Measurements from ENCODE around the gene BIN1. TPM values are rescaled to one million over a fixed set of nuclear protein-coding genes. Genes with fewer than 3 reads are reported as not detected.

The BIN1 gene
- polyA plus RNA-seq, 1 donor from 2014 or later = 61.9 TPM

- H4K20me1 ChIP-seq (ENCODE audit: insufficient read depth) = no peaks in the 10 kb centered on the region
- H2AFZ ChIP-seq (ENCODE audit: low read depth, low read length) = no peak overlapping the region
- no peak overlapping the region for H3K9ac ChIP-seq (ENCODE audit: low read length)
- H3K4me2 ChIP-seq (ENCODE audit: low read length) = no peak overlapping the region
- H3K9me2 ChIP-seq (ENCODE audit: insufficient read depth, low read length) = no peaks in the 10 kb centered on the region
- H3K36me3 ChIP-seq (ENCODE audit: insufficient read depth, low read length) = no peaks in the 10 kb centered on the region
- no peak overlapping the region for H3K4me3 ChIP-seq (ENCODE audit: low read length)
- TF ChIP-seq TAF1 (IDR thresholded peaks at IDR 0.05; ENCODE audit: low read depth) (no peak), MXI1 (conservative IDR thresholded peaks at IDR 0.05; ENCODE audit: poor library complexity, severe bottlenecking) (no peak), EZH2 (IDR thresholded peaks at IDR 0.05; ENCODE audit: borderline replicate concordance, insufficient read depth, low read length, poor library complexity, severe bottlenecking) (no peak), RAD21 (conservative IDR thresholded peaks at IDR 0.05) (no peak), SMC3 (conservative IDR thresholded peaks at IDR 0.05; ENCODE audit: poor library complexity) (no peak), REST (IDR thresholded peaks at IDR 0.05; ENCODE audit: borderline replicate concordance) (no peak), EP300 (conservative IDR thresholded peaks at IDR 0.05; ENCODE audit: poor library complexity, severe bottlenecking) (no peak), POLR2AphosphoS5 (IDR thresholded peaks at IDR 0.05) (no peak)
- TF ChIP-seq, protein P1, sequence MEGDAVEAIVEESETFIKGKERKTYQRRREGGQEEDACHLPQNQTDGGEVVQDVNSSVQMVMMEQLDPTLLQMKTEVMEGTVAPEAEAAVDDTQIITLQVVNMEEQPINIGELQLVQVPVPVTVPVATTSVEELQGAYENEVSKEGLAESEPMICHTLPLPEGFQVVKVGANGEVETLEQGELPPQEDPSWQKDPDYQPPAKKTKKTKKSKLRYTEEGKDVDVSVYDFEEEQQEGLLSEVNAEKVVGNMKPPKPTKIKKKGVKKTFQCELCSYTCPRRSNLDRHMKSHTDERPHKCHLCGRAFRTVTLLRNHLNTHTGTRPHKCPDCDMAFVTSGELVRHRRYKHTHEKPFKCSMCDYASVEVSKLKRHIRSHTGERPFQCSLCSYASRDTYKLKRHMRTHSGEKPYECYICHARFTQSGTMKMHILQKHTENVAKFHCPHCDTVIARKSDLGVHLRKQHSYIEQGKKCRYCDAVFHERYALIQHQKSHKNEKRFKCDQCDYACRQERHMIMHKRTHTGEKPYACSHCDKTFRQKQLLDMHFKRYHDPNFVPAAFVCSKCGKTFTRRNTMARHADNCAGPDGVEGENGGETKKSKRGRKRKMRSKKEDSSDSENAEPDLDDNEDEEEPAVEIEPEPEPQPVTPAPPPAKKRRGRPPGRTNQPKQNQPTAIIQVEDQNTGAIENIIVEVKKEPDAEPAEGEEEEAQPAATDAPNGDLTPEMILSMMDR (IDR thresholded peaks at IDR 0.05; ENCODE audit: poor library complexity, severe bottlenecking) = no peak
- H3K79me2 ChIP-seq (replicated peaks; ENCODE audit: insufficient read depth, low read length) = no peaks in the 10 kb centered on the region
- H3K9me3 ChIP-seq (ENCODE audit: low read length) = no peaks in the 10 kb centered on the region
- no peaks in the 10 kb centered on the region for H3K27me3 ChIP-seq (ENCODE audit: insufficient read depth, low read depth, low read length)
- no peaks in the 10 kb centered on the region for H3F3A ChIP-seq (ENCODE audit: insufficient read depth, low read length, poor library complexity, severe bottlenecking)
- H3K27ac ChIP-seq (ENCODE audit: low read length) = no peak overlapping the region
These were observed 8.9 kb downstream of the BIN1 start for GRCh38 chr2:127097841-127098651.

DNA sequence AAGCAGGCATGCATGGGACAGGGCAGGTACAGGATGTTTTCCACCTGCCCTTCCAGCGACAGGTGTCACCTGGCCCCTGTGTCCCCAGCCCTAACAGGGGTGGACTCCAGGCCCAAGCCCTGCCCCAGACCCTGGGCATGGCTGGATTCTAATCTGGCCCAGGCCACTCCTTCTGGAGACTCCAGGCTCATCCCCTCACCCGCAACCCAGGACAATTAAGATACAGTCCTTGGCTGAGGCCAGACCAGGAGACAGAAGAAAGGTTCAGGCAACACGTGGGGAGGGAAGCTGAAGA, 9.5 kb downstream of the BIN1 start:
- no peaks in the 10 kb centered on the region for H4K20me1 ChIP-seq (ENCODE audit: insufficient read depth)
- H3K36me3 ChIP-seq (ENCODE audit: insufficient read depth, low read length) = no peaks in the 10 kb centered on the region
- no peaks in the 10 kb centered on the region for H3K9me3 ChIP-seq (ENCODE audit: low read length)
- no peaks in the 10 kb centered on the region for H3K79me2 ChIP-seq (replicated peaks; ENCODE audit: insufficient read depth, low read length)
- no peaks in the 10 kb centered on the region for H3K9me2 ChIP-seq (ENCODE audit: insufficient read depth, low read length)
- no peak for TF ChIP-seq SMC3 (conservative IDR thresholded peaks at IDR 0.05; ENCODE audit: poor library complexity)
- no peak for TF ChIP-seq MXI1 (conservative IDR thresholded peaks at IDR 0.05; ENCODE audit: poor library complexity, severe bottlenecking)
- TF ChIP-seq TAF1 (IDR thresholded peaks at IDR 0.05; ENCODE audit: low read depth) = no peak
- no peak for TF ChIP-seq POLR2AphosphoS5 (IDR thresholded peaks at IDR 0.05)
- TF ChIP-seq EZH2 (IDR thresholded peaks at IDR 0.05; ENCODE audit: borderline replicate concordance, insufficient read depth, low read length, poor library complexity, severe bottlenecking) = no peak
- no peak for TF ChIP-seq EP300 (conservative IDR thresholded peaks at IDR 0.05; ENCODE audit: poor library complexity, severe bottlenecking)
- no peak for TF ChIP-seq RAD21 (conservative IDR thresholded peaks at IDR 0.05)
- no peak for TF ChIP-seq REST (IDR thresholded peaks at IDR 0.05; ENCODE audit: borderline replicate concordance)
- TF ChIP-seq, protein P1 (IDR thresholded peaks at IDR 0.05; ENCODE audit: poor library complexity, severe bottlenecking) = no peak
- no peak overlapping the region for H3K4me2 ChIP-seq (ENCODE audit: low read length)
- H3K9ac ChIP-seq (ENCODE audit: low read length) = no peak overlapping the region
- no peaks in the 10 kb centered on the region for H3K27me3 ChIP-seq (ENCODE audit: insufficient read depth, low read depth, low read length)
- no peak overlapping the region for H3K4me3 ChIP-seq (ENCODE audit: low read length)
- no peaks in the 10 kb centered on the region for H3F3A ChIP-seq (ENCODE audit: insufficient read depth, low read length, poor library complexity, severe bottlenecking)
- no peak overlapping the region for H2AFZ ChIP-seq (ENCODE audit: low read depth, low read length)
- no peak overlapping the region for H3K27ac ChIP-seq (ENCODE audit: low read length)
